HCT116 (cell line): Measurements from ENCODE around the gene ZNF341. TPM values are rescaled to one million over a fixed set of nuclear protein-coding genes. Genes with fewer than 3 reads are reported as not detected.

Source experiments
- ATAC-seq: fragments of 200-7000 bp; cut with Tn5 transposase; 2 replicates; pipeline ENCODE4 v1.9.1; 2020; ENCODE audit warnings: mild to moderate bottlenecking, moderate library complexity
- BruUV-seq: library from RNA; stranded (reverse); fragments of 400-500 nt; replicated peaks from 2 replicates; lab custom pipeline; 2021; lab: Mats Ljungman, UMichigan
- CTCF ChIA-PET: fragments of 300-600 bp; sonication (Branson Sonifier 250); formaldehyde crosslinking; loops from one replicate; lab custom pipeline; 2021; ENCODE audit warnings: antibody characterized with exemption; lab: Charles Lee
- POLR2A ChIA-PET: fragments of 300-600, 350-600 bp; sonication (Branson Sonifier 250); formaldehyde crosslinking; loops from one replicate; lab custom pipeline; 2021; ENCODE audit warnings: antibody characterized with exemption; lab: Charles Lee
- RAD21 ChIA-PET, 2 experiments: fragments of 300-600 bp; sonication (Branson Sonifier 250); formaldehyde crosslinking; loops; one replicate each; lab custom pipeline; 2023; ENCODE audit warnings: low total read pairs in 2 of 2; ENCODE audit not compliant: uncharacterized antibody in 2 of 2, unreplicated experiment in 2 of 2, low non-redundant PET in 1 of 2; lab: Charles Lee
- DNase-seq: peaks from one replicate; pipeline ENCODE4 v3.0.0-alpha.2; 2010; ENCODE audit warnings: low read depth, low spot score
- H2AFZ ChIP-seq: fragments of 200-600 bp; shearing (Covaris generic), sonication (generic); 2 replicates; pipeline ENCODE4 v1.6.1; 2017; ENCODE audit warnings: low read depth, mixed run types, mixed read lengths, antibody characterized with exemption, low read length; ENCODE audit not compliant: poor library complexity, severe bottlenecking
- H3K27ac ChIP-seq: 2 replicates; pipeline ENCODE4 v1.5.1; 2012; ENCODE audit warnings: low read depth, low read length
- H3K27me3 ChIP-seq: fragments of 200-600 bp; sonication (generic); 2 replicates; pipeline ENCODE4 v1.6.1; 2016; ENCODE audit warnings: mixed run types, low read length, mixed read lengths; ENCODE audit not compliant: insufficient read depth
- H3K36me3 ChIP-seq, 2 experiments: fragments of 200-500 bp in 1 of 2; fragments of 200-600 bp in 1 of 2; sonication (Bioruptor generic) in 1 of 2; sonication (generic) in 1 of 2; 2 replicates each; pipeline versions ENCODE4 v1.5.1 to v1.6.1; 2014 to 2016; ENCODE audit warnings: low read length in 2 of 2, inconsistent platforms in 1 of 2, mixed read lengths in 1 of 2, mixed run types in 1 of 2; ENCODE audit not compliant: insufficient read depth in 2 of 2, control insufficient read depth in 1 of 2
- H3K4me1 ChIP-seq, 2 experiments: fragments of 200-600 bp in 1 of 2; sonication (generic) in 1 of 2; 2 replicates each; pipeline versions ENCODE4 v1.5.1 to v1.6.1; 2012 to 2017; ENCODE audit warnings: low read length in 2 of 2, inconsistent platforms in 1 of 2, mild to moderate bottlenecking in 1 of 2, mixed read lengths in 1 of 2, mixed run types in 1 of 2, moderate library complexity in 1 of 2; ENCODE audit not compliant: insufficient read depth in 2 of 2, control insufficient read depth in 1 of 2
- H3K4me2 ChIP-seq: fragments of 200-600 bp; sonication (generic); 2 replicates; pipeline ENCODE4 v1.6.1; 2017; ENCODE audit warnings: mixed run types, low read length, mixed read lengths
- H3K4me3 ChIP-seq, 2 experiments: fragments of 200-600 bp in 1 of 2; sonication (generic) in 1 of 2; replicated peaks in 1 of 2; 2 replicates each; pipeline ENCODE4 v1.5.1; 2011 to 2016; ENCODE audit warnings: low read length in 2 of 2, control low read depth in 1 of 2, low read depth in 1 of 2, mild to moderate bottlenecking in 1 of 2, mixed read lengths in 1 of 2, mixed run types in 1 of 2
- H3K79me2 ChIP-seq: fragments of 200-600 bp; sonication (generic); 2 replicates; pipeline ENCODE4 v1.6.1; 2017; ENCODE audit warnings: mild to moderate bottlenecking, mixed run types, low read length, moderate library complexity, mixed read lengths; ENCODE audit not compliant: insufficient read depth
- H3K9ac ChIP-seq: fragments of 200-600 bp; sonication (generic); 2 replicates; pipeline ENCODE4 v1.6.1; 2016; ENCODE audit warnings: low read length, mixed read lengths
- H3K9me2 ChIP-seq: fragments of 200-600 bp; sonication (generic), shearing (Covaris generic); 2 replicates; pipeline ENCODE4 v1.6.1; 2017; ENCODE audit warnings: mixed run types, mild to moderate bottlenecking, moderate library complexity; ENCODE audit not compliant: insufficient read depth
- H3K9me3 ChIP-seq, 2 experiments: fragments of 200-500 bp in 1 of 2; fragments of 200-600 bp in 1 of 2; sonication (Bioruptor generic) in 1 of 2; sonication (generic) in 1 of 2; 2 replicates each; pipeline ENCODE4 v1.6.1; 2014 to 2017; ENCODE audit warnings: low read length in 2 of 2, mixed read lengths in 2 of 2, inconsistent platforms in 1 of 2, low read depth in 1 of 2, mild to moderate bottlenecking in 1 of 2, mixed run types in 1 of 2, moderate library complexity in 1 of 2; ENCODE audit not compliant: control insufficient read depth in 1 of 2, insufficient read depth in 1 of 2
- H4K20me1 ChIP-seq: fragments of 200-600 bp; sonication (generic), shearing (Covaris generic); 2 replicates; pipeline ENCODE4 v1.6.1; 2017; ENCODE audit warnings: mixed run types, mild to moderate bottlenecking, moderate library complexity; ENCODE audit not compliant: insufficient read depth
- ATF3 ChIP-seq: IDR thresholded peaks from 2 replicates; pipeline ENCODE4 v1.6.1; 2012
- ELF1 ChIP-seq: IDR thresholded peaks from 2 replicates; pipeline ENCODE4 v1.6.1; 2012; ENCODE audit warnings: low read depth, borderline replicate concordance
- EZH2 ChIP-seq: fragments of 200-600 bp; sonication (generic); IDR thresholded peaks from 2 replicates; pipeline ENCODE4 v1.6.1; 2017; ENCODE audit warnings: antibody characterized with exemption, mixed run types
- POLR2AphosphoS5 ChIP-seq: IDR thresholded peaks from 2 replicates; pipeline ENCODE4 v1.6.1; 2011; ENCODE audit warnings: mild to moderate bottlenecking, low read depth, low read length, moderate library complexity
- RAD21 ChIP-seq: IDR thresholded peaks from 2 replicates; pipeline ENCODE4 v1.6.1; 2012; ENCODE audit warnings: low read depth, mild to moderate bottlenecking
- SRF ChIP-seq: IDR thresholded peaks from 2 replicates; pipeline ENCODE4 v1.6.1; 2012; ENCODE audit warnings: low read depth
- TCF7L2 ChIP-seq: IDR thresholded peaks from 2 replicates; pipeline ENCODE4 v1.7.0; 2011; ENCODE audit warnings: borderline replicate concordance, inconsistent platforms; ENCODE audit not compliant: insufficient read depth, insufficient read length; ENCODE audit errors: extremely low read depth
- intact Hi-C: fragments of 100-400 bp; cut with micrococcal nuclease; formaldehyde crosslinking; loops from 2 replicates; pipeline ENCODE4 v1.10.0; 2022
- total RNA-seq: library from RNA; stranded (reverse); gene quantifications from one replicate; pipeline ENCODE4 v1.2.1, GENCODE V29; 2021; ENCODE audit not compliant: unreplicated experiment

Gene ZNF341
- total RNA-seq, 1 experiment from 2014 or later = 4.9 TPM

- TF ChIP-seq SRF (no peak), POLR2AphosphoS5 (no peak), RAD21 (no peak), ELF1 (no peak)
These were observed 45.5 kb upstream of the ZNF341 start, which contains the start of gene E2F1 (continued) for GRCh38 chr20:33686100-33686983.

- H2AFZ ChIP-seq = peak overlapping the region; percentile 98
- POLR2A ChIA-PET = no interaction called here
- peaks cover 32% of the 10 kb centered on the region for H3K79me2 ChIP-seq
- RAD21 ChIA-PET = no interaction called here
- H4K20me1 ChIP-seq = no peaks in the 10 kb centered on the region
- CTCF ChIA-PET = no interaction called here
- no peak overlapping the region for H3K27ac ChIP-seq
- TF ChIP-seq RAD21 = no peak
- no peak for TF ChIP-seq EZH2
- TF ChIP-seq TCF7L2 = no peak
- no peak for TF ChIP-seq ATF3
- H3K9me2 ChIP-seq = no peaks in the 10 kb centered on the region
- DNase-seq = no peak
- intact Hi-C loops = no loop called here
- no peaks in the 10 kb centered on the region for H3K27me3 ChIP-seq
- ATAC-seq = no peak
- 0 out of 4 replicates have a peak overlapping the region, but pooled peaks of 1 of the 2 experiments have one; percentile 26 for H3K4me3 ChIP-seq
- H3K4me1 ChIP-seq = peaks cover 13 to 35% of the 10 kb centered on the region in 2 experiments
- no peaks in the 10 kb centered on the region for H3K9me3 ChIP-seq
- H3K9ac ChIP-seq = peak overlapping the region; percentile 36; the same call in 1 of the 2 replicates
- H3K4me2 ChIP-seq = peak overlapping the region; percentile 97
- BruUV-seq = no TSS peak
- H3K36me3 ChIP-seq = no peaks in the 10 kb centered on the region
These were observed 44.8 kb upstream of the ZNF341 start for GRCh38 chr20:33686984-33687366.
